HG03378 (cell line): ENCODE measurements around the gene CCDC73.
"Not testable (repeated sequence)": the region's sequence is repeated elsewhere in the genome, so short reads cannot be mapped to it uniquely, and the experiment has no call there.

ENCODE experiments used
- ATAC-seq: cut with Tn5 transposase; IDR thresholded peaks from one replicate; pipeline ENCODE4 v1.9.1; 2021; ENCODE audit warnings: mild to moderate bottlenecking, moderate library complexity; ENCODE audit not compliant: unreplicated experiment

Gene CCDC73

DNA sequence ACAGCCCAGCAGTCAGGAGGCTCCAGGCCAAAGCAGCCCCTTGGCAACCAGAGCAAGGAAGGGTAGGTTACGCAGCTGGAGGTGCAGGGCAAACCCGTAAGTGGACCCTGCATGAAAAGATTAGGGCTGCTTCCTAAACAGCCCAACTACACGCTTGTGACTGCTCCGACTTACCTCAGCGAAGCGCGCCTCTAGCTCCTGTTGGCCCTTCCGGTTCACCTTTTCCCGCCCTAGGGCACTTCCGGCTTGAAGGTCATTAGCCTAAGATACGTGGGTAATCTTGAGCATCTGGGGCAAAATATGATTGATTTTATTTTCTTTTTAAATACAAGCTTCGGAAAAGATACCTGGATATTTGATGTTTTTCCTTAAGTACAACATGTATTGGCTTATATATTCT, at the start of gene CCDC73:
Gene CCDC73 (minus strand): TSS at position 224 of the 400 bp plus-strand sequence. CDS start 34,419 bp downstream, outside the sequence.
- no peak for ATAC-seq

DNA sequence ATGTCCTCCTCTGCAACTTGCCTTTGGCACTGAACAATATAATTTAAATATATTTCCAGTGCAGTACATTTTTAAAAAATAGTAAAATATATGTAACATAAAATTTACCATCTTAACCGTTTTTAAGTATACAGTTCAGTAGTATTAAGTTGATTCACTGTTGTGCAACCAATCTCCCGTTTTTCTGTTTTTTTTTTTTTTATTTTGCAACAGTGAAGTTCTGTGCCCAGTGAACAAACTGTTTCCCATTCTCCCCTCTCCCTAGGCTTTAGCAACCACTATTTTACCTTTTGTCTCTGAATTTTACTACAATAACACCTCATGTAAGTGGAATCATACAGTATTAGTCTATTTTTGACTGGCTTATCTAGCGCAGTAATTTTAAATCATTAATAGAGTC, 49.1 kb upstream of the CCDC73 start:
- ATAC-seq, result no peak

DNA sequence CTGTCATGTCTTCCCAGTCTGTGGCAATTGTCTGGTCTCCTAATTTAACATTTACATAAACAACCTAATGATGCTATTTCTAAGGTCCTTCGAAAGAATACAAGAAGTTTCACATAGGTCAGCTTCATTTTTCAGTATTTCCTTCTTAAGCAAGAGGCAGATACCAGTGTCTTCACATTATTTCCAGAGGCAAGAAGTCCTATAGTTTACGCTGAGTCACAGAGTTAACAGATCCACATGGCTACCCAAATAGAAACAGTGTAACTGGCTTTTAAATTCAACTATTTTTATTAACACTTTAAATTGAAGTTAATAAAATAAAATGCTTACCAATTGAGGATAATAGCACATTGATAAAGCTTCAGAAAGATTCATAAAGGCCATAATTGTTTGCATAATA, 46.1 kb upstream of the CCDC73 start:
- ATAC-seq, result no peak

DNA sequence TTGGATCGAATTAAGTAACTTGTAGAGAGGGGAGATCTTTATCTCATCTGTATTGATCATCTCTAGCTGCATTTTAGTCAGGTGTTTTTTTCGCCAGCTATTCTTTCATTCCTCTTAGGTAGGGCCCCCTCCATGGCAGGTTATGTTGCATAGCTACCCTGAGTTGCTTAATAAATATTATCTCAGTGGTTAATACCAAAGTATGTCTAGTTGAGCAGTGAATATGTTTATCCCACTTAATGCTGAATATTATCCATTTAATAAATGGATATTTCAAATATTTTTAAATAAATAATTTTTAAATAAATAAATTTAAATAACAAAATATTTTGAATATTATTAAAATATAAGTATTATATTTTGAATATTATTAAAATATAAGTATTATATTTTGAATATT, 44.8 kb upstream of the CCDC73 start:
- no peak for ATAC-seq

DNA sequence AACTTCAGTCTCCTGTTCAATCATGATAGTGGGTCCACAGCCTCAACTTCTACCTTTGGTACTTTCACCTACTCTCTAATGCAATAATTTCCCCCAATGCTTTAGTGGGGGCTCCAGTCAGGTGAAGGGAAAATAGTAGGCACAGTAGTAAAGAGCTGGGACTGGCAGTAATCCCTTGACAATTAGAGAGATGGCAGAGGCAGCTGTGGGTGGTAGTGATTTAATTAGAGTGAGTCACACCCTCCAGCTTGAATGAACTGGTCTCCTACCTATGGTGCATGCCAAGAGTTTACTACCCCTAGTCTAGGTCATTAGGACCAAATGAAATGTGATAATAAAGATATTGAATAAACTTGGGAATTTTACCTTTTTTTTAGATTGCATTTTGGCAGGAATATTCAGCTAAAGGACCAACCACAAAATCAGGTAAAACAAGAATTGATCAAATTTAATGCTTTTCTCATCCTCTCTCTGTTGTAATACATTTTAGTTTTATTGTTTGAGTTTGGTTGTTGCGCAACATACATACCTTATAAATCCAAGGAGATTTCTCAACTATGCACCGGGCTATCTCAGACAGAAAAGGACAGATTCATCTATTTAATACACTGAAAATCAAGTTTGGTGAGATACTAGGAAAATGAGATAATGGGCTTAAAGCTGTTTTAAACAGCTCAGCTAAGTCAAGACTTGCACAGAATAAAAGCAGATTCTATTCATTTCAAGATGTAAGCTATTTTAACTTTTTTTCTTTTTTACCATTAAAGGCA, 44.2 kb upstream of the CCDC73 start:
- ATAC-seq, result no peak

DNA sequence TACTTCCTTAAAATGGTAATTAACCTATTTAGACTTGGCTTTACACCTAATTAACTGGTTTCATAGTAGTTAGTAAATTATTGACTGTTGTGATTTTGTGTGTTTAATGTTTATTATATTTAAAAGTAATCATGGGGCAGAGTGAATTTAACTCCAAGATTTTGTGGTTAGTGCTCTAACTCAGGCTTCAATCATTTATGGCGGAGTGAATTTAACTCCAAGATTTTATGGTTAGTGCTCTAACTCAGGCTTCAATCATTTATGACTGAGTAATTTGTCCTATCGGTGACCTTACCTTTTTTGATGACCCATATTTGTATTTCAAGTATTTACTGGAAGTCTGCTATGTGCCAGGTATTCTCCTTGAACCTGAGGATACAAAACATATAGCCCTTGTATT, 42.5 kb upstream of the CCDC73 start:
- no peak for ATAC-seq

DNA sequence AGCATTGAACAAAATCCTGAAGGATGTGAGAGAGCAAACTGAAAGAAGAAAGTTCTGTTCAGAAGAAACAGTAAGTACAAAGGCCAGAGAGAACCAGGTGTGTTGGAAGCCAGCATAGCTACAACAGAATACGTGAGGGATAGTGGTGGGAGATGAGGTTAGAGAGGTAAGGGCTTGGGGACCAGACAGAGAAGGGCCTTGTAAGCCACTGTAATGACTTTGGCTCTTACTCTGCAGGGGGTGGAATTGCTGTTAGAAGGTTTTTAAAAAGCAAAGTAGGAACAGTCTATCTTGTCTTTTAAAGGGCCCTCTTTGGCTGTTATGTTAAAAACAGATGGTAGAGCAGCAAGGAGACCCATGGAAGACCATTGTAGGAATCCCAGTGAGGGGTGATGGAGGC, 39.5 kb upstream of the CCDC73 start:
- no peak for ATAC-seq

DNA sequence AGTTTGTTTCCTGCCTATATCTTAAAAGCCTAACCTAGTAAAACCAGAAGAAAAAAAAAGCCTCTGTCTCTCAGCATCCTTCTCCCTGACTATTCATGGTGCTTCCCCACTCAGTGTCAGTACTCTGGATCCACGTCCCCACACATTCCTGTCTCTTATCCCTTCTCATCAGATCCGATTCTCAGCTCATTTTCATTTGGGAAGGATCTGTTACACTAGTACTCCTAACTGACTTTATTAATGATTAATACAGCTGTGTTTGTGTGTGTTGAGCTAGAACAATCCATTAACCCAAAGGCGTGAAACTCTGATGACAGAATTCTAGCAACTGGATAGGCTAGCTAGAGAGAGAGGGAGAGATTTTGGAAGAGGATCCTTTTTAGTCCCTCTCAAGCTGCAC, 36.8 kb upstream of the CCDC73 start:
- ATAC-seq, result no peak

DNA sequence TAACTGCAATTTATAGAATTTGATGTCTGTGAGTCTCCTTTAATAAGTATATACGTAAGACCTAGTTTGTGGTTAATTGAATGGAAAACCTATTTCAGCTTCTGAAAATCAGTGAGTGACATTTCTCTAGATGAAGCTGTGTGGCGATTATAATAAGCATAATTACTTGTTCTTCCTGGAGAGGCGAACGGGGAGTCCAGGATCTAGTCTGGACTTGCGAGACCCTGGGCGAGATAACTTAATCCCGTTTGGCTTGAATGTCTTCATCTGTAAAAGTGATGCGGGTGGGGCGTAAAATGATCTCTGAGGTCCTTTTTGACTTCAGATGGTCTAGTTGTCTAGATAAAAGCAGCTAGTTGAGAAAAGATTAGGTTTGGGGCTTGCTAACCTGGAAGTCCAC, 36.3 kb upstream of the CCDC73 start:
- no peak for ATAC-seq

DNA sequence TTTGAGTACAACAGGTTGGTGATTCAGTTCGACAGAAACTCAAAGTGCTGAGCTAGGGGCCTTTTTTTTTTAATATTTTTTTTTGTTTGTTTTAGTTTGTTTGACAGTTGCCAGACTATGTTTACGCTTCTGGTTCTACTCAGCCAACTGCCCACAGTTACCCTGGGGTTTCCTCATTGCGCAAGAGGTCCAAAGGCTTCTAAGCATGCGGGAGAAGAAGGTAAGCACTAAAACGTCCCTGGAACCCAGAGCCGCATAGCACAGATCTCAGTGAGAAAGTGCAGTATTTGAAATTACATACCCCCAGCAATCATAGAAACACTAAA, 35.9 kb upstream of the CCDC73 start:
- no peak for ATAC-seq

DNA sequence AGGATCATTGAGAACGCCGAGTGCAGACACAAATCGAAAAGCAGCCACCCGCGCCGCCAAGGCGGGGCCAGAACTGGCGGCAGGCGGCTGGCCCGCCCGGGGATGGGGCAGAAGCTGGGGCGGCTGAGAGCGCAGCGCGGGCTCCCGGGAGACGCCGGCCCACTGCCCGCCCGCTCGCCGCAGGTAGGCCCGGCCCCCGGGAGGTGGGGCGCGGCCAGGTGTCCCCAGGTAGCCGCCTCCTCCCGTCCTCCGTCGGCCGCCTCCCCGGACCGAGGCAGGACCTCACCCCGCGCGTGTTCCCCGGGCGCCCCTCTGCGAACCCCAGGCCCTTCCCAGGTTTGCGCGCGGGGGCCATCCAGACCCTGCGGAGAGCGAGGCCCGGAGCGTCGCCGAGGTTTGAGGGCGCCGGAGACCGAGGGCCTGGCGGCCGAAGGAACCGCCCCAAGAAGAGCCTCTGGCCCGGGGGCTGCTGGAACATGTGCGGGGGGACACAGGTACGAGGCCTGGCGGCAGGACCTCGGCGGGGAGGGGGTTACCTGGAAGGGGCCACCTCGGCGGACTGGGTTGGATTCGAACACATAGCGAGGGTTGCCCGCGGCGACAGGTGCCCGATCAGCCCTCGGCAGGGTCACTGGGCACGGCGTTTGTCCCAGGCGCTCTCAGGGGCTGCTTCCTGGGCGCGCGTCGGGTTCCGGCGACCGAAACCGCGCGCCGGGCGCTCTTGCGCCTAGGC, 35.4 kb upstream of the CCDC73 start, which contains the start of gene PRRG4:
Gene PRRG4 (plus strand): TSS at position 248 of the 733 bp plus-strand sequence. CDS start 603 bp downstream, outside the sequence.
- ATAC-seq, result no peak

DNA sequence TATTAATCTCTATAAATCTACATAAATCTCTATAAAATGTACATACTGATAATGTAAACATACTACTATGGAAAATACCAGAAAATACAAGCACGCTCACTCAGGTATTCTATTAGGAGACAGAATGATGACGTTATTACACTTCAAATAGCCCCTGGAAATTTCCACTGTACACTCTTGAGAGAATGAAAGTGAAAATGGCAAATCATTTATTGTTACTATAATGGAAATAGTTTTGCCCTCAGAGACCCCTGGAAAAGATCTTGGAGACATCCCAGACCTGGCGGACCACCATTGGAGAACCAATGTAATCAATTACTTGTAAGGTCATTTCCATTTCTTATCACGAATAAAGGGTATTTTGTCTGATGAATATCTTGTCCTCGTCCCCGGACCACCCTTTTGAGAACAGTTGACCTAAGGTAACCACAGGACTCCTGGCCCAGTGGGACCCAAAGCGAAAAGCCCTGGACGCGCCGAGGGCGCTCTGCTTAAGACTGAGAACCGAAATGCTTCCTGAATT, 34.8 kb upstream of the CCDC73 start:
- ATAC-seq, result no peak

DNA sequence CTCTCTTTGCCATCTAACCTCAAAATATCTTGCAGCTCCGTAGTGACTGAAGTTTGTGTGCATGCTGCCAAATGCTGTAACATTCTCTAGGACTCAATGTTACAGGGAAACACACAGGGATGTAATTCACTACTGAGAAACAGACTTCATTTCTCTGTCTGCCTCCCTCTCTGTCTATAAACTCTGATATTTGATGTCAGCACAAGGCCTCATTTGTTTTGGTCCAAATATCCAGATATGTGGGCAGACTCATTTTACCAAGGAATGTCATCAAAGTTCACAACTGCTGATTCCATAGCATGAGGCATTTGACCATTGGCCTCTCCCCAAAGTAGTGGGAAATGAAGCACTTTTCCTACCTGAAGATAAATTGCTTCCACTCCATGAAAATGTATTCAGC, 32.8 kb upstream of the CCDC73 start:
- ATAC-seq, result no peak

DNA sequence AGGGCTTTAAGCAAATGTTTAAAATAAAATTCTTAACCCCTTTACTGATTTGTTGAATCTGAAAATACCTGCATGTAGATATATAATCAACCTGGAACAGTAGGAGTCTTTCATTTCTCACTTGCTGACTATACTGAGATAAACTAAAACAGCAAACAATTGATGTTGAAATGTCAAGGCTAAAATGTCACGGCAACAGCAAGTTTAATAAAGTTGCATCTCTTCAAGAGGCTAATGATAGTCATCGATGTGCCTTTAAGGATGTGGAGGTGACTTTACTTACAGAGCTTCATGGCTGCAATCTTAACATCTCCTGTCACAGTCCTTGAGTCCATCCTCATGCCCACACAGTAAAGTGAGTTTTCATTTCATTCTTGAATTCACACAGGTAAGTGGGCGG, 31.7 kb upstream of the CCDC73 start:
- ATAC-seq, result no peak

DNA sequence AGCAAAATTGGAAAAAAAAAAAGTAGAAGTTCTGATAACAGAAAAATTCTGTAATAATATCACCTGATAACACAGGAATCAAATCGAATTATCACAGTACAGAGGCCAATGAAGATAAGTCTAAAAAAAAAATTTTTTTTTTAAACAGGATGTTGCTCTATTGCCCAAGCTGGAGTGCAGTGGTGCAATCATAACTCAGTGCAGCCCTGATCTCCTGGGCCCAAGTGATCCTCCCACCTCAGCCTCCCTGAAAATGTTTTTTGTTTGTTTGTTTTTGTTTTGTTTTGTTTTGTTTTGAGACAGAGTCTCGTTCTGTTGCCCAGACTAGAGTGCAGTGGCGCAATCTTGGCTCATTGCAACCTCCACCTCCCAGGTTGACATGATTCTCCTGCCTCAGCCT, 29.2 kb upstream of the CCDC73 start:
- not testable (repeated sequence) for ATAC-seq

DNA sequence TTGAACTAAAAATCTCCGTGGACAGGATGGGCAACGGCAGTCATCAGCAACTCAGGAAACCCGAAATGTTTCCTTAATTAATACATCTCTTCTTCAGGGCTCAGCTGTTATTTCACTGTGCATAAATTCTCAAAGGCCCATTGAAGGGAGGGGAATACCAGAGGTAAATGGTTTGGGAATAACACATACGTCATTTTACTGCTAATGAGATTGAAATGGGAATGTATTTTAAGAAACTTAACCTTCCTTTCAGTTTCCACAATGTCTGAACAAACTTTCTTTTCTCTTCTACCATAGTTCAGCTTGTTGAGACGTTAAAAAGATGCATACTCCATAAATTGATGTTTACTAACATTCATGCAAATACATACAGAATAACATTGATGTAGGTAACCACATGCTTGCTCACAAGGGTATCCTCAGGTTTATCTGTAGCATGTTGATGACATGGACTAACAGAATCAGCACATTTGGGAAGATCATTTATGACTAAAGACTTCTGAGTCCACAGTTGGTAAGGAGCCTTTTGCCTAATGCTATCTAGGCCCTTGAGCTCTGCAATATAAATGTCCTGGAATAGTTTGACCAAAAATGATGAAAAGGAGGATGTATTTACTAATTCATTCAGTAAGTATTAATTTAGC, 27.6 kb upstream of the CCDC73 start:
- no peak for ATAC-seq

DNA sequence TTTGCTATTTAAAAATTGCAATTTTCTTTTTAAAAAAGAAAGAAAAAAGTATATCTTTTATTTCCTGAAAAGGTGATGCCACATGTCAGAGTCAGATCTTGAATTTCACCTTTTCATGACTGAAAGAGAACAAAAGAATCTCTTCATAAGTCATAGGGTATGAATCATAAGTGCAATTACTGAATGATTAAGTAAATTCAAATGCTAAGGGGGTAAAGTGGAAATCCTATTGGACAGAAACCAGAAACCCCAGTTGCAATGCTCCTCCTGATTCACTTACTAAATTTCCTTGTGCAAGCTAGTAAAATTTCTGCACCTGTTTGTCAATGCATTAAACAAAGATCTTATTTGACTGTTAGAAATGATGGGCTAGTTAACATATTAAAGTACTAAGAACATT, 27.1 kb upstream of the CCDC73 start:
- ATAC-seq, result no peak

DNA sequence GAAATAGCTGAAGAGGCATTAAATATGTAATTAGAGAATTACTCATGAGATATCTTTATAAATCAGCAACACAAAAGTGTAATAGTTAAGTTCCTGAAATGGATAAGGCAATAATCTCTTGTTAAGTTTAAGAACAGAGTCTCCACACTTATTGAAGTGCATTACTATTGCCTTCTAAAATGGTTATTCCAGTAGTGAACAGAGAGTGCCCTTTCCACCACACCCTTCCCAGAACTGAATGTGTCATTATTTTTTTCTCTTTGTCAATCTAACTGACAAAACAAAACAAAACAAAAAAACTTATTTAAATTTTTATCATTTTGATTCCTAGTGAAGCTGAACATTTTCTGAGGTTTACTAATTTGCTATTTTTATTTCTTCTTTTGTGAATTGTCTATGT, 26.0 kb upstream of the CCDC73 start:
- ATAC-seq, result no peak

DNA sequence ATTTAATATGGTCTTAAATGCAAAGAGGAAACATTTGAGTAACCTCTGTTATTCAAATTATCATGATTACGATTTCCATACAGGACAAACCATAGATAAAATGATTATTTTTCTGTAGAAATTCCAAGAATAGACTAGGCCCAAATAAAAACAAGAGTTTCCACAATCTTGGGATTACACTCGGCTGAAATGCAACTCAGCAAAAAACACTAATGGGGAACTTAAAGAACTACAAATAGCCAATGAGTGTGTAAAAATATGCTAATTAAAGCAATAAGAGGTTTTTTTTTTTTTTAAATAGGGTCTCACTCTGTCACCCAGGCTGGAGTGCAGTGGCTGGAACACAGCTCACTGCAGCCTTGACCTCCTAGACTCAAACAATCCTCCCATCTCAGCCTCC, 24.7 kb upstream of the CCDC73 start:
- no peak for ATAC-seq

DNA sequence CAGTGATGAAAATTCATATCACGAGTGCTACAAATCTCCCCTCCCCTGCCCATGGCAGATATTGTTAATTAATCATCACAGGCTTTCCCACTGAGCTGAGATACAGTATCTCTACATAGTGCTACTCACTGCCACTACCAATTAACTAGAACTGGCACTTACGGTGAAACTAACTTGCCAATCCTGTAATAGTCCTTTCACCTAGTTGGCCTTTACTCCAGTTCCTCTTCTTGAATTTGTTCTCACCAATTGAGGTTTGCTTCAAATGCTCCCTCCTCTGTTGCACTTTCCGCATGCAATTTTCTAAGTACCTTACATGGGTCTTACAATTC, 23.4 kb upstream of the CCDC73 start:
- no peak for ATAC-seq

DNA sequence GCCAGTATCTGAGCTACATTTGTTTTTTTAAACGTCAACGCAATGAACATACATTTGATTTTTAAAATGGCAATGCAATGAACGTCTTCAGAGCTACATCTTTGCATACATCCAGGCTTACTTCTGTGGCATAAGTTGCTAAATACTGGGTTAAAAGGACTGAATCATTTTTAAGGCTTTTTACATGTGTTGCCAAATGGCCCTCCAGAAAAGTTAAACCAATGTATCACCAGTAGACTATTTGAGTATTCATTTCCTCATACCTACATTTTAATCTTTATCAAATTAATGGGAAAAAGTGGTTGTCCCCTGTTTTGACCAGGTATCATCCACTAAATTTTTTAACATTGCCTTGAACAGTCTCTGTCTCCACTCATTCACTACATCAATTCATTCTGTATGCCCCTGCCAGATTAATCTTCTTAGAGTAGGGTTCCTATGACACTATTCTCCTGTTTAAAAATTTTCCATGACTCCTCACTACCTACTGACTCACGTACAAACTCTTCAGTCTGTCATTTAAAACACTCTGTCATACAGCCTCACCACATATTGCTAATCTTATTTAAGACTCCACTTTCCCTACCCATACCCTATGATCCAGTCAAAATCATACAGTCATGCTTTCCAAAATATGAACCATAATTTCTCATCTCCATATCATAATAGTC, 22.9 kb upstream of the CCDC73 start:
- no peak for ATAC-seq
